DND-41 (cell line): Measurements from ENCODE around the gene CRAMP1.

ENCODE experiments used
- CTCF ChIP-seq: IDR thresholded peaks from 2 replicates; pipeline ENCODE4 v1.5.1; 2012; ENCODE audit warnings: borderline replicate concordance, low read length, moderate library complexity, mild to moderate bottlenecking; ENCODE audit not compliant: poor library complexity, severe bottlenecking; ENCODE audit errors: extremely low read depth
- EZH2 ChIP-seq: IDR thresholded peaks from 3 replicates; pipeline ENCODE4 v1.6.1; 2012; ENCODE audit warnings: borderline replicate concordance, low read depth, mild to moderate bottlenecking, moderate library complexity, low read length, inconsistent platforms; ENCODE audit not compliant: severe bottlenecking

GRCh38 chr16:1610071-1610898 is 1.9 kb upstream of the CRAMP1 start:
- TF ChIP-seq CTCF (no peak), EZH2 (no peak)
